ENCODE measurements around the gene DUSP8. TPM values are rescaled to one million over a fixed set of nuclear protein-coding genes. Genes with fewer than 3 reads are reported as not detected.
A peak's percentile ranks its signal among the peaks of the same experiment; 100 is the strongest.

Gene DUSP8
- total and polyA plus RNA-seq, 9 of the 15 experiments (the other 6 are each of a cell fraction or from before 2014, with no cell fraction given), result 0.14 to 2.0 (median 0.86) TPM; not detected in 2

- TF ChIP-seq NCOA4 (IDR thresholded peaks at IDR 0.05; ENCODE audit: partially characterized antibody) (no peak), FOXJ3 (CRISPR knock-in tag; IDR thresholded peaks at IDR 0.05) (no peak), CBFB (CRISPR knock-in tag; IDR thresholded peaks at IDR 0.05) (peak; percentile 45; the same call in 1 of the 2 replicates), CBX3 (IDR thresholded peaks at IDR 0.05; ENCODE audit: borderline replicate concordance in 1 of 2, low read length in 2 of 2) (no peak), PTBP1 (IDR thresholded peaks at IDR 0.05; ENCODE audit: low read depth, low read length) (no peak), CREB1 (IDR thresholded peaks at IDR 0.05) (no peak), CREB1 (CRISPR knock-in tag; IDR thresholded peaks at IDR 0.05) (no peak), PRDM10 (IDR thresholded peaks at IDR 0.05; ENCODE audit: partially characterized antibody) (no peak), EP400 (IDR thresholded peaks at IDR 0.05) (no peak), CCNT2 (IDR thresholded peaks at IDR 0.05; ENCODE audit: borderline replicate concordance, extremely low read depth, insufficient read length, low read depth, low read length) (no peak), GMEB1 (CRISPR knock-in tag; IDR thresholded peaks at IDR 0.05) (no peak), NFE2L1 (tag; IDR thresholded peaks at IDR 0.05; ENCODE audit: borderline replicate concordance, low read depth) (no peak), RAD21 (CRISPR knock-in tag; conservative IDR thresholded peaks at IDR 0.05 in 1 of 2, IDR thresholded peaks at IDR 0.05 in 1 of 2) (peak; percentile 56 to 82), GABPA (tag; conservative IDR thresholded peaks at IDR 0.05; ENCODE audit: low read depth) (no peak), ZNF408 (CRISPR knock-in tag; IDR thresholded peaks at IDR 0.05; ENCODE audit: low read depth) (no peak)
- TF ChIP-seq, protein P1, sequence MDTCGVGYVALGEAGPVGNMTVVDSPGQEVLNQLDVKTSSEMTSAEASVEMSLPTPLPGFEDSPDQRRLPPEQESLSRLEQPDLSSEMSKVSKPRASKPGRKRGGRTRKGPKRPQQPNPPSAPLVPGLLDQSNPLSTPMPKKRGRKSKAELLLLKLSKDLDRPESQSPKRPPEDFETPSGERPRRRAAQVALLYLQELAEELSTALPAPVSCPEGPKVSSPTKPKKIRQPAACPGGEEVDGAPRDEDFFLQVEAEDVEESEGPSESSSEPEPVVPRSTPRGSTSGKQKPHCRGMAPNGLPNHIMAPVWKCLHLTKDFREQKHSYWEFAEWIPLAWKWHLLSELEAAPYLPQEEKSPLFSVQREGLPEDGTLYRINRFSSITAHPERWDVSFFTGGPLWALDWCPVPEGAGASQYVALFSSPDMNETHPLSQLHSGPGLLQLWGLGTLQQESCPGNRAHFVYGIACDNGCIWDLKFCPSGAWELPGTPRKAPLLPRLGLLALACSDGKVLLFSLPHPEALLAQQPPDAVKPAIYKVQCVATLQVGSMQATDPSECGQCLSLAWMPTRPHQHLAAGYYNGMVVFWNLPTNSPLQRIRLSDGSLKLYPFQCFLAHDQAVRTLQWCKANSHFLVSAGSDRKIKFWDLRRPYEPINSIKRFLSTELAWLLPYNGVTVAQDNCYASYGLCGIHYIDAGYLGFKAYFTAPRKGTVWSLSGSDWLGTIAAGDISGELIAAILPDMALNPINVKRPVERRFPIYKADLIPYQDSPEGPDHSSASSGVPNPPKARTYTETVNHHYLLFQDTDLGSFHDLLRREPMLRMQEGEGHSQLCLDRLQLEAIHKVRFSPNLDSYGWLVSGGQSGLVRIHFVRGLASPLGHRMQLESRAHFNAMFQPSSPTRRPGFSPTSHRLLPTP (IDR thresholded peaks at IDR 0.05; ENCODE audit: borderline replicate concordance, extremely low read depth, insufficient read length), result no peak
- TF ChIP-seq, protein P2, sequence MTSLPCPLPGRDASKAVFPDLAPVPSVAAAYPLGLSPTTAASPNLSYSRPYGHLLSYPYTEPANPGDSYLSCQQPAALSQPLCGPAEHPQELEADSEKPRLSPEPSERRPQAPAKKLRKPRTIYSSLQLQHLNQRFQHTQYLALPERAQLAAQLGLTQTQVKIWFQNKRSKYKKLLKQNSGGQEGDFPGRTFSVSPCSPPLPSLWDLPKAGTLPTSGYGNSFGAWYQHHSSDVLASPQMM (CRISPR knock-in tag; IDR thresholded peaks at IDR 0.05), result no peak
Measured at GRCh38 chr11:1515082-1516060, 56.7 kb downstream of the DUSP8 start (continued).
